ENCODE measurements around the gene LINGO4.
A peak's percentile ranks its signal among the peaks of the same experiment; 100 is the strongest.

Gene LINGO4

GRCh38 chr1:151832318-151832980, 27.2 kb upstream of the LINGO4 start:
- ATAC-seq, result peak; percentile 13
- no peak for TF ChIP-seq CSRNP3 (CRISPR knock-in tag; IDR thresholded peaks at IDR 0.05)
- no peak for TF ChIP-seq BACH2 (CRISPR knock-in tag; IDR thresholded peaks at IDR 0.05; ENCODE audit: borderline replicate concordance)
- TF ChIP-seq ZFP30 (CRISPR knock-in tag; IDR thresholded peaks at IDR 0.05), result no peak
- no peak for TF ChIP-seq ZNF565 (CRISPR knock-in tag; conservative IDR thresholded peaks at IDR 0.05; ENCODE audit: low read depth)
- peak; percentile 91; the same call in 1 of the 2 replicates for TF ChIP-seq ARNTL (CRISPR knock-in tag; IDR thresholded peaks at IDR 0.05; ENCODE audit: borderline replicate concordance, low read depth)
- TF ChIP-seq ISL1 (CRISPR knock-in tag; IDR thresholded peaks at IDR 0.05), result no peak

GRCh38 chr1:151831605-151832004, 26.4 kb upstream of the LINGO4 start, which contains the start of gene RORC:
Gene RORC (minus strand): TSS chr1:151831802. CDS start chr1:151831764, 38 bp downstream.
- TF ChIP-seq POU6F1 (CRISPR knock-in tag; IDR thresholded peaks at IDR 0.05; ENCODE audit: borderline replicate concordance, low read depth) (no peak), ZC3H10 (CRISPR knock-in tag; IDR thresholded peaks at IDR 0.05) (no peak), ZNF70 (CRISPR knock-in tag; IDR thresholded peaks at IDR 0.05) (no peak), CREB5 (CRISPR knock-in tag; IDR thresholded peaks at IDR 0.05; ENCODE audit: low read depth) (no peak), ZNF565 (CRISPR knock-in tag; conservative IDR thresholded peaks at IDR 0.05; ENCODE audit: low read depth) (no peak), OSR1 (CRISPR knock-in tag; IDR thresholded peaks at IDR 0.05) (no peak), ZNF8 (CRISPR knock-in tag; IDR thresholded peaks at IDR 0.05) (no peak), SNAI2 (CRISPR knock-in tag; IDR thresholded peaks at IDR 0.05) (no peak), CSDC2 (CRISPR knock-in tag; IDR thresholded peaks at IDR 0.05) (no peak), GLIS3 (CRISPR knock-in tag; IDR thresholded peaks at IDR 0.05) (no peak), TSHZ2 (CRISPR knock-in tag; IDR thresholded peaks at IDR 0.05) (no peak), TOX (CRISPR knock-in tag; IDR thresholded peaks at IDR 0.05; ENCODE audit: borderline replicate concordance) (no peak), ESRRG (CRISPR knock-in tag; IDR thresholded peaks at IDR 0.05) (no peak), PPARA (CRISPR knock-in tag; IDR thresholded peaks at IDR 0.05; ENCODE audit: borderline replicate concordance) (no peak), RARB (CRISPR knock-in tag; IDR thresholded peaks at IDR 0.05) (no peak)
- no peak for ATAC-seq

GRCh38 chr1:151831256-151831591, 26.0 kb upstream of the LINGO4 start:
- ATAC-seq, result no peak
- TF ChIP-seq POU6F1 (CRISPR knock-in tag; IDR thresholded peaks at IDR 0.05; ENCODE audit: borderline replicate concordance, low read depth), result no peak
- no peak for TF ChIP-seq OSR1 (CRISPR knock-in tag; IDR thresholded peaks at IDR 0.05)
- TF ChIP-seq ARNTL (CRISPR knock-in tag; IDR thresholded peaks at IDR 0.05; ENCODE audit: borderline replicate concordance, low read depth), result no peak
- TF ChIP-seq CREB5 (CRISPR knock-in tag; IDR thresholded peaks at IDR 0.05; ENCODE audit: low read depth), result no peak
- TF ChIP-seq TOX (CRISPR knock-in tag; IDR thresholded peaks at IDR 0.05; ENCODE audit: borderline replicate concordance), result no peak
- TF ChIP-seq BACH2 (CRISPR knock-in tag; IDR thresholded peaks at IDR 0.05; ENCODE audit: borderline replicate concordance), result no peak
- TF ChIP-seq ZNF70 (CRISPR knock-in tag; IDR thresholded peaks at IDR 0.05), result no peak
- TF ChIP-seq TSHZ2 (CRISPR knock-in tag; IDR thresholded peaks at IDR 0.05), result no peak
- TF ChIP-seq ZC3H10 (CRISPR knock-in tag; IDR thresholded peaks at IDR 0.05), result no peak
- TF ChIP-seq ZNF8 (CRISPR knock-in tag; IDR thresholded peaks at IDR 0.05), result no peak
- TF ChIP-seq CSRNP3 (CRISPR knock-in tag; IDR thresholded peaks at IDR 0.05), result no peak
- TF ChIP-seq CSDC2 (CRISPR knock-in tag; IDR thresholded peaks at IDR 0.05), result no peak
- no peak for TF ChIP-seq PPARA (CRISPR knock-in tag; IDR thresholded peaks at IDR 0.05; ENCODE audit: borderline replicate concordance)
- no peak for TF ChIP-seq ISL1 (CRISPR knock-in tag; IDR thresholded peaks at IDR 0.05)
- TF ChIP-seq ZFP30 (CRISPR knock-in tag; IDR thresholded peaks at IDR 0.05), result no peak
